Retinal pigment epithelial cell (primary cell): ENCODE data around the gene TNS4.

Experiments used
- DNase-seq: peaks from one replicate; pipeline ENCODE4 v3.0.0-alpha.2; 2010; ENCODE audit warnings: low read depth
- H3K4me3 ChIP-seq: 2 replicates; pipeline ENCODE4 v1.5.1; 2011; ENCODE audit warnings: mild to moderate bottlenecking, low read length, control low read depth, moderate library complexity
- TF ChIP-seq, protein P1 (sequence below): conservative IDR thresholded peaks from 2 replicates; pipeline ENCODE4 v1.5.1; 2011; ENCODE audit warnings: low read depth, low read length, control low read depth, inconsistent platforms

The TNS4 gene

DNA sequence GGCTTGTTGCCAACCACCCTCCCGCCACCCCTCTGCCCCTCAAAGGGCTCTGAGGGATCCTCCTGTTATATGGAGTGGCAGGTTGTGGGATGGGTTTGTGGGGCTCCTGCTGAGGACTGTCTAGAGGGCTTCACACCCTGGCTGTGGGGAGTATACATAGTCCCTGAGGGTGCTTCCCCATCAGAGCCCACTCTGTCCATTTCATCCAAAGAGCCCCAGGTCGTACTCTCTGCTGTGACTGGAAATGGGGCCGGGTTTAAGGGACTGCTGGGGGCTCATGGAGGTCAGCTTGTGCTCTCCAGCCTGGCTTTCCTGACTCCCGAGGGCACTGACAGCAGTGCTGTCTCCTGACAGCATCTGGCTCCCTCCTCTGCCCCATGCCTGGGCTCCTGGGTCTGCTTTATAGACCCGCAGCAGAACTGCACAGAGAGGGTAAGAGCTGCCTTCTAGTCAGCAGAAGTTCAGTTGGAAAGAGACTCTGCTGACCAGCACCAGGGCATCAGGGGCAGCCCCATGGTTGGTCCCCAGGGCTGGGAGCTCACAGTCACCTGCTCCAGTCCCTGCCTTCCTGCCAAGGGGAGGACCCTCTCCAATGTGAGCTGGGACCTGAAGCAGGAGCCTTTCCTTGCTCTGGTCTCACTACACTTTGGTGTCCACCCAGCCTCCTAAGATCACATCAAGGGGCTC is 17.8 kb upstream of the TNS4 start:
- H3K4me3 ChIP-seq = no peak overlapping the region
- TF ChIP-seq, protein P1, sequence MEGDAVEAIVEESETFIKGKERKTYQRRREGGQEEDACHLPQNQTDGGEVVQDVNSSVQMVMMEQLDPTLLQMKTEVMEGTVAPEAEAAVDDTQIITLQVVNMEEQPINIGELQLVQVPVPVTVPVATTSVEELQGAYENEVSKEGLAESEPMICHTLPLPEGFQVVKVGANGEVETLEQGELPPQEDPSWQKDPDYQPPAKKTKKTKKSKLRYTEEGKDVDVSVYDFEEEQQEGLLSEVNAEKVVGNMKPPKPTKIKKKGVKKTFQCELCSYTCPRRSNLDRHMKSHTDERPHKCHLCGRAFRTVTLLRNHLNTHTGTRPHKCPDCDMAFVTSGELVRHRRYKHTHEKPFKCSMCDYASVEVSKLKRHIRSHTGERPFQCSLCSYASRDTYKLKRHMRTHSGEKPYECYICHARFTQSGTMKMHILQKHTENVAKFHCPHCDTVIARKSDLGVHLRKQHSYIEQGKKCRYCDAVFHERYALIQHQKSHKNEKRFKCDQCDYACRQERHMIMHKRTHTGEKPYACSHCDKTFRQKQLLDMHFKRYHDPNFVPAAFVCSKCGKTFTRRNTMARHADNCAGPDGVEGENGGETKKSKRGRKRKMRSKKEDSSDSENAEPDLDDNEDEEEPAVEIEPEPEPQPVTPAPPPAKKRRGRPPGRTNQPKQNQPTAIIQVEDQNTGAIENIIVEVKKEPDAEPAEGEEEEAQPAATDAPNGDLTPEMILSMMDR = no peak
- no peak for DNase-seq

DNA sequence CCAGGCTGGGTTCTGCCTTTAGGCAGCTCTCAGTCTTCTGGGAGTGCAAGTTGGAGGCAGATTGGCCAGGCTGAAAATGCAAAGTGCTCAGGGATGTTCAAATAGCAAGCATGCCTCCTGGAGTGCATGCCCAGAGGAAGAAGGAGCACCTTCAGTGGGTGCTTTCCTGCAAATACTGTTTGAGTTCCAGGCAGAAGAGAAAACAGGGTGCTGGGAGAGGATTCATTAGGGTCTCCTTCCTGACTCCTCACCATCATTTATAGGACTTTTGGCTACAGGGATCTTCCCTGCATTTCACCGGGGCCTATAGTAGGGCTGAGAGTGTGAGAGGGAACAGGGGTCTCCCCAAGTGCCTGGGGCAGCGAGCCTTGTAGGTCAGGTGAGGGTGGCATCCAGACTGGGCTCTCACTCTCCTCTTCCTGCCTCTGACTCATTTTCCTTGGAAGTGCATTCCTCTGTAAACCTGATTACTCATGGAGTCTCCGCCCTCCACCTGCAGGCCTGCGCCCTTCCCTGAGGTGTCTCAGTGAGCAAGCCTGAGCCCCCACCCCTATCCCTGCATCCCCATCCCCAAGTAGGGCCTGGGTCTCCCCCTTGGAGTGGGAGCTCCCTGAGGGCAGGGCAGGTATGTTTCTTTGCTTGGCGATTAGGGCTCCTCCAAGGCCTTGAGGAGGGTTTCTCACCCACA is 17.1 kb upstream of the TNS4 start:
- DNase-seq = no peak
- TF ChIP-seq, protein P1 = no peak
- H3K4me3 ChIP-seq = no peak overlapping the region

DNA sequence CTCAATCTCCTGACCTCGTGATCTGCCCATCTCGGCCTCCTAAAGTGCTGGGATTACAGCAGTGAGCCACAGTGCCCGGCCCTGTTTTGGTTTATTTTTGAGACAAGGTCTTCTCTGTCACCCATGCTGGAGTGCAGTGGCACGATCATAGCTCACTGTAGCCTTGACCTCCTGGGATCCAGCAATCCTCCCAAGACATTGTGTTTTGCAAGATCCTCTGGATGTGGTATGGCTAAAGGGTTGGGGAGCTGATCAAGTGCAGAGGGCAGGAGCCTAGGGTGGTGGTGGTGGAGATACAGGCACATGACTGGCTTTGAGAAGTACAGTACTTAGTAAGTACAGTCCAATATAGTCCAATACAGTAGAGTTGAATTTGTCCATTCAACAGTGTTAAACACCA is 16.6 kb upstream of the TNS4 start:
- TF ChIP-seq, protein P1 = no peak
- no peak for DNase-seq
- H3K4me3 ChIP-seq = no peak overlapping the region

DNA sequence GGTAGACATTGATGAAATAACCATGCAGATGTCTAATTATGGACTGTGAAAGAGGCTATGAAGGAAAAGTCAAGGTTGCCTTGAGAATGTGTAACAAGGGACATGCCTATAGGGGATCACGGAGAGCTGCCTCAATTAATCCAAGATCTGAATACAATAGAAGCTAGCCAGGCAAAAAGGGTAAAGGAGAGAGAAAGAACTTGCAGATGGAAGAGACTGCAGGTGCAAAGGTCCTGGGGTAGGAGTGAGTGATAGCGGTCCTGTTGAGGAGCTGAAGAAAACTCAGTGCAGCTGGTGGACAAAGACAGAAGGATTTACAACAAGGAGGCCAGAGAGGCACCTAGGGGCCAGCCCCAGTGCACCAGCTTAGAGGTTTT is 15.9 kb upstream of the TNS4 start:
- no peak for DNase-seq
- no peak overlapping the region for H3K4me3 ChIP-seq
- TF ChIP-seq, protein P1 = no peak

DNA sequence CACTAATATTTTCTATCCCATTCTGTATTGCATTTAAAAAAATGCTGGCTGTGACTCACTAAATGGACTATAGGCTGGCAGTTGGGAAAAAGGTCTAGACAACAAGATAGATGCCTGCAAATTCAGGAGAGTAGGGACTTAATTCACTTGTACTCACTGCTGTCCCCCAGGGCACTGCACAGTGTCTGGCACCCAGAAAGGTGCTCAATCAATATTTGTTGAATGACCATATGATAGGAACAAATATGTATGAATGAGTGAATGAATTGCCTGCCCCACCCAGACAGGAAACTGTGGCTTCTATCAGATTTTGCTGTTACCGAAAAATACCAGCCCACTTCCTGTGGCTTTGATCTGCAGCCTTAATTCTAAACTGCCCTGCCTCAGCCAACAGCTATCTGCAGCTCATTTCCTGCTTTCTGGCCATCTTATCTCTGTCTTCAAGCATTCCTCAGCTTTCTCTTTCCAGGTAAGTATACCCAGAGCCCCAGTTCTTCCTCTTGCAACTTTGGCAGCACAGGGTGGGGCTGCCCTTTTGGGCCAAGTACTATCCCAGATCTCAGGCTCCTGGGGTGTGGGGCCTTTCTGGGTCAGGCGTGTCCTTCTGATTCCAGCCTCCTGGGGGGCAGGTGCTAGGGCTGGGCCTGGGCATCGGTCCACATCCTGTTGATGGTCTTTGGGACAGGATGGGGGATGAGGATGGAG is 15.3 kb upstream of the TNS4 start:
- H3K4me3 ChIP-seq = no peak overlapping the region
- no peak for DNase-seq
- TF ChIP-seq, protein P1 = no peak

DNA sequence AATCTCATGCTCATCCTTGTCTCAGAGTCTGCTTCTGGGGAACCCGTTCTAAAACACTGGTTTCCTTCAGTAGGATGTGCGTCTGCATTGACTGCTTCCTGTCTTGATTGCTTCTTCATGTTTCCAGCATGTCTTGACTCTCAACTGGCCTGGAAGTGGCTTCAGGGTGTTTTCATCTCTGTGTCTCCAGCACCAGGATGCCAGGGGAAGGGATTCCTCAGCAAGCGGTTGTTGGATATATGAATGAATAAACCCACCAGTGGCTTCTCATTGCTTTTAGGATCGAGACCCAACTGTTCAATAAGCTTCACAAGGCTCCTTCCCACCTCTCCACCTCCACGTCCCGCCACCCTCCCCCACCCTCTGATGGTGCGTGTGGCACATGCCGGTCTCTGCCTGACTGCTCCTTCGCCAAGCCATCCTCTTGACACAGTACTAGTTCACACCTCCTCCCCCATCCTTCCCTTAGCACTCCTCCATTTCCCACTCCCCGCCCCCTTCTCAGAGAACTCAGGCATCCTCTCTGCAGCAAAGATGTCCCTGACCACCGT is 14.1 kb upstream of the TNS4 start:
- no peak overlapping the region for H3K4me3 ChIP-seq
- DNase-seq = no peak
- TF ChIP-seq, protein P1 = no peak

DNA sequence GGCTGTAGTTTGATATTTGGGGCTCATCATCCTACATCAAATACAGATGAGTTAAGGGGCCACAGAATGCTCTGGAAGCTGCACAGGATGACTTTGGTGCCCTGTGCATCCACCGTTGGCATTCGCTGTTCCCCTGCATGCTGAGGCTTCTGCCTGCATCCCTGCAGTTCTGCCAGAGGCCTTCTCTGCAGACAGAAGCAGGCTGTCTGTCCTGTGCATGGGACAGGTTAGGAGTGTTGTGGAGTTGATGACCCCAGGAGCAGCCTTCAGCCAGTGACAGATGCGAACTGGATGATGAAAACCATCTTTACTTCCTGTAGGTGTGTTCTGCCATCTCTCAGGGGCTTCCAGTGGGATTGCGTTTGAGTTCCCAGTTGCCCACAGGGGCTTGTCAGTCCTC is 13.6 kb upstream of the TNS4 start:
- TF ChIP-seq, protein P1 = no peak
- no peak for DNase-seq
- H3K4me3 ChIP-seq = no peak overlapping the region
